Rectal smooth muscle tissue (tissue), 1 donor: Measurements from ENCODE around the gene PLEKHG5.
"Not testable (repeated sequence)": the region's sequence is repeated elsewhere in the genome, so short reads cannot be mapped to it uniquely, and the experiment has no call there.

Experiments
- H3K27ac ChIP-seq: one replicate; pipeline ENCODE4 v1.7.0; 2013; ENCODE audit warnings: low read depth, low read length, inconsistent platforms
- H3K27me3 ChIP-seq: one replicate; pipeline ENCODE4 v1.7.0; 2013; ENCODE audit warnings: low read length; ENCODE audit not compliant: control insufficient read depth, insufficient read depth
- H3K36me3 ChIP-seq: one replicate; pipeline ENCODE4 v1.7.0; 2013; ENCODE audit warnings: low read length; ENCODE audit not compliant: control insufficient read depth, insufficient read depth
- H3K4me1 ChIP-seq: one replicate; pipeline ENCODE4 v1.7.0; 2013; ENCODE audit warnings: low read length; ENCODE audit not compliant: control insufficient read depth, insufficient read depth
- H3K4me3 ChIP-seq: one replicate; pipeline ENCODE4 v1.7.0; 2013; ENCODE audit warnings: low read length
- H3K9ac ChIP-seq: one replicate; pipeline ENCODE4 v1.7.0; 2013; ENCODE audit warnings: low read length

PLEKHG5 gene

DNA sequence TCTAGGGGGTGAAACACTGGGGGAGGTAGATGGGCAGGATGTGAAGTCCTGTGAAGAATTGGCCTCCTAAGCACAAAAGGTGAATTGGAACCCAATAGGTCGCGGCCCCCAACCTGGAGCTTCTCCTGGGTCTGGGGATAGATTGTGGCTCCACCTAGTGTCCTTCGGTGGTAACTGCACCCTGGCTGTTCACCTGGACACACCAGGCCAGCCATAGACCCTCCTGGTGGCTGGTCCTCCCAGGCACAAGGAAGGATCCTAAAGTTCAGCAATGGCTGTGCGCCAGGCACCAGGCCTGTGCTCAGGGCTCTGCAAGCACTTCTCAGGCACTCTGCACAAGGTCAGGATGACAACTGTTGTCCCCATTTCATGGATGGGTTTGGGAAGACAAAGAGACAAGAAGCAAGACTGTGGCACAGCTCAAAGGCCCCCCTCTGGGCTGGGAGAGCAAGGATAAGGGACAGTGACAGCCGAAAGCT is 53.4 kb downstream of the PLEKHG5 start:
- H3K27me3 ChIP-seq = peaks cover 8% of the 10 kb centered on the region
- H3K36me3 ChIP-seq = no peaks in the 10 kb centered on the region
- no peak overlapping the region for H3K9ac ChIP-seq
- no peak overlapping the region for H3K4me3 ChIP-seq
- no peaks in the 10 kb centered on the region for H3K4me1 ChIP-seq
- H3K27ac ChIP-seq = no peak overlapping the region

DNA sequence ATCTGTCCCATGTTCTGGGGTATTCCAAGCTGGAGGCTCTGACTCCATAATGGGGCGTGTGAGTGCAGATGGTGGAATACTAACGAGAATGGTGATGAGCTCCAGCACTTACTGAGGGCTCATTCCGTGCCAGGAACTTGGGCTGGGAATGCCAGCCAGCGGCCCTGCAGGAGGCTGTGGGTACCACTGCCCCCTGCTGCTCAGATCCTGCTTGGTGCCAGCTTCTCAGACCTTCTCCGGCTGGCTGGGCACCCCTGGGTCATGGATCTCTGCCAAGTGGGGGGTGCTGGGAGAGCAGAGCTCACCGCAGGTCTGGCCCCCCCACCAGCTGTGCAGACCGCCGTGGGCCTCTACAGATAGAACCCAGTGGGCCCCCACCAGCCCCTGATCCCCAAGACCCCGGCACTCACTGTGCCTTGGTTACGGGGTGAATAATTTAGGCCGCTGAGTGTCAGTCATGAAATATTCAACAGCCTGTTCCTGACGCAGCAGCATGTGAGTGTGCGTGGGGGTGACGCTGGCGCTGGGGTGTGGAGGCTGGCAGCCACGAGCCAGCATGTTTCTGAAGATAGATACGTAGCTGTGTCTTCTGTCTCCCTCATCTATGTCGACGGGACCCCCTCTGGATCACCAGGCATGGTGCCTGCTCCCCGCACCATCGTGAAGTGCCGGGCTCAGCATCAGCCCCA is 54.3 kb downstream of the PLEKHG5 start:
- H3K9ac ChIP-seq, H3K36me3 ChIP-seq, H3K27ac ChIP-seq, H3K4me3 ChIP-seq, H3K27me3 ChIP-seq, H3K4me1 ChIP-seq: not testable (repeated sequence)

DNA sequence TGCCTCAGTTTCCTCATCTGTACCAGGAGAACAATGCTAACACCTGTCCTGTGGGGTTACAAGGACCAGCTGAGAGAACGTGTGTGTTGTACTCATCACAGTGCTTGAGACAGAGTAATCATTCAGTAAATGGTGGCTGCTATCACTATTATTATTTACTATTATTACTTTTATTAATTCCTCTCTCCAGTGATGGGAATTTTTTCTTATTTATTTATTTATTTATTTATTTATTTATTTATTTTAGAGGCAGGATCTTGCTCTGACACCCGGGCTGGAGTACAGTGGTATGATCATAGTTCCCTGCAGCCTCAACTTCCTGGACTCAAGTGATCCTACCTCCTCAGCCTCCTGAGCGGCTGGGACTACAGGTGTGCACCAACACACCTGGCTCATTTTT is 55.2 kb downstream of the PLEKHG5 start:
- H3K4me1 ChIP-seq, H3K27me3 ChIP-seq, H3K27ac ChIP-seq, H3K36me3 ChIP-seq, H3K9ac ChIP-seq, H3K4me3 ChIP-seq: not testable (repeated sequence)

DNA sequence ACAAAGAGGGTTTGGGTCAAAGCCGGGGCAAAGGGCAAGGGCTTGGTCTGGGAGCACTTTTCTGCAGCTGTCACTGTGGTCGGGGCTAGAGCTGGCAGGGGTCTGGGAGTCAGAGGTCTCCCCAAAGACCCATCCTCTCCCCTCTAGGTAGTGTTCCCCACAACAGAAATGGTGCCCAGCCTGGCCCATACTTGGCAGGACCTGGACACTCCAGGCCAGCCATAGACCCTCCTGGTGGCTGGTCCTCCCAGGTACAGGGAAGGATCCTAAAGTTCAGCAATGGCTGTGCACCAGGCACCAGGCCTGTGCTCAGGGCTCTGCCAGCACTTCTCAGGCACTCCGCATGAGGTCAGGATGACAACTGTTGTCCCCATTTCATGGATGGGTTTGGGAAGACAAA is 55.9 kb downstream of the PLEKHG5 start:
- H3K27me3 ChIP-seq = peaks cover 8% of the 10 kb centered on the region
- H3K27ac ChIP-seq = no peak overlapping the region
- no peaks in the 10 kb centered on the region for H3K4me1 ChIP-seq
- H3K9ac ChIP-seq = no peak overlapping the region
- H3K4me3 ChIP-seq = no peak overlapping the region
- H3K36me3 ChIP-seq = no peaks in the 10 kb centered on the region

DNA sequence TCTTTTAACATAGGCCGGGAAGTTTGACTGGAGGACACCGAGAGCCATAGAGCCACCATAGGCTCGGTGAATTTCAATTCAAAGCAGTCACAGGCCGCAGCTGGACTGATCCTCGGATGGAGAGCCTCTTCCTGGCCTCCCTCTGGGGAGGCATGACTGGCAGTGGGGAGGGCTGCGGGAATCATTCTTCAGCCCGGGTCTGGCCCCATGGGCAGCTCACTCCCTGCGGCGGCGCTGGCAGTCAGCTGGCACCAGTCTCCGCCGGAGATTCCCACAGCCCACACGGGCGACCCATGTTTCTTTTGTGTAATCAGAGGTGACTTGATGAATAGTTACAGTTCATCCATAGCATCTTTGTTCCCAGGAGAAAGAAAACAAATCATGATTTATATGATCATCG is 56.3 kb downstream of the PLEKHG5 start:
- H3K9ac ChIP-seq = no peak overlapping the region
- no peak overlapping the region for H3K4me3 ChIP-seq
- H3K27ac ChIP-seq = no peak overlapping the region
- H3K36me3 ChIP-seq = no peaks in the 10 kb centered on the region
- H3K4me1 ChIP-seq = no peaks in the 10 kb centered on the region
- H3K27me3 ChIP-seq = peaks cover 7% of the 10 kb centered on the region

DNA sequence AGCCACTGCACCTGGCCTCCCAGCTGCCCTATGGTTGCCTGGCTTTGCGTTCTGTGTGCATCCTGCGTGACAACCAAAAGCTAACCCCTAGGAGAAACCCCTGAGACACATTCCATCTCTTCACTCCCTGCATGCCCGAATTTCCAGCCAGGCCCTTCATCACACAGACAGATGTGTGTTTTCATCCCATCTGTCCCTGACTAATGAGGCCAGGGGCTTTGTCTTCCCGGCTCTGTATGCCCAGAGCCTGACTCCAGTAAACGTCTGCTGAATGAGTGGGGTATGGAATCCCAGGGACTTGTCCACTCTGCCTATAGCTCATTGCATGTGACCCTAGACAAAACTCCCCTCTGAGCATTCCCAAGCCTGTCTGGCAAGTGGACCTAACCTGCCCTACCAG is 57.3 kb downstream of the PLEKHG5 start:
- H3K27me3 ChIP-seq = peaks cover 2% of the 10 kb centered on the region
- no peak overlapping the region for H3K27ac ChIP-seq

DNA sequence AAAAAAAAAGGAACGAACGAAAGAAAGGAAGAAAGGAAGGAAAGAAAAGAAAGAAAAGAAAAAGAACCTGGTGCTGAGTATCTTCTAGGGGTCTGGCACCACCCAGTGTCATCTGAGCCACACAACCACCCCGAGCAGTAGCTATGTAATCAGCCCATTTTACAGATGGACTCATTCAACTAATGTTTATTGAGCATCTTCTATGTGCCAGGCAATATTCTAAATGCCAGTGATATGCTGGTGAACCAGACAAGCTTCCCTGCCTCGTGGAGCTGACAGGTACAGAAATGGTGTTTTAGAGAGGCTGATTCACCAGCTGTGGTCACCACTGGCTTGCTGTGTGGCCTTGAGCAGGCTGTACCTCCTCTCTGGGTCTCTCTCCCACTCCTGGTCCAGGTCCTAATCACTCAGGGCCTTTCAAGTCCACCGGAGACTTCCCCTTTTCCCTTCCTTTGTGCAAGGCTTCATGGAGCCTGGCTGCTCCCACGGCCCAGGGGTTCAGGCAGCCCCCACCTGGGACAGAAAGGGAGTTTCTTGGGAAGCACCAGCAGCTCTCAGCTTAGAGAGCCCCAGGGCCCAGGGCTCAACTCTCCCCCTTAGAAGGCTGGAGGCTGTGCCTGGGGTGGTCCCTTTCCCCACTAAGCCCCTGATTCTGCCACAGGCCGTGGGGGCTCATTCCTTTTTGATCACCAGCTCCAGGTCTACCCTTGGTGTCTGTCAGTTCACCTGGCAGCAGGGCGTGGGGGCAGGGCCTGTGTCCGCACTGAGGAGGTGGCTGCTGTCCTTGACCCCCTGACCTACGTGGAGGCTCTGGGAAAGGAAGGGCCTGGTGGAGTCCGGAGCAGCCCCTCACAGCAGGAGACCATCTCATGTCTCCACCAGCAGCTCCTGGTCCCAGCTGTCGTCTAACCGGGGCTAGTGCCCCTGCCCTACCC is 59.6 kb downstream of the PLEKHG5 start:
- H3K36me3 ChIP-seq, H3K4me1 ChIP-seq, H3K27me3 ChIP-seq, H3K4me3 ChIP-seq, H3K9ac ChIP-seq, H3K27ac ChIP-seq: not testable (repeated sequence)

More for the DNA sequence above, 57.3 kb downstream of the PLEKHG5 start:
- no peaks in the 10 kb centered on the region for H3K36me3 ChIP-seq
- H3K4me1 ChIP-seq = no peaks in the 10 kb centered on the region
- no peak overlapping the region for H3K4me3 ChIP-seq
- H3K9ac ChIP-seq = no peak overlapping the region

DNA sequence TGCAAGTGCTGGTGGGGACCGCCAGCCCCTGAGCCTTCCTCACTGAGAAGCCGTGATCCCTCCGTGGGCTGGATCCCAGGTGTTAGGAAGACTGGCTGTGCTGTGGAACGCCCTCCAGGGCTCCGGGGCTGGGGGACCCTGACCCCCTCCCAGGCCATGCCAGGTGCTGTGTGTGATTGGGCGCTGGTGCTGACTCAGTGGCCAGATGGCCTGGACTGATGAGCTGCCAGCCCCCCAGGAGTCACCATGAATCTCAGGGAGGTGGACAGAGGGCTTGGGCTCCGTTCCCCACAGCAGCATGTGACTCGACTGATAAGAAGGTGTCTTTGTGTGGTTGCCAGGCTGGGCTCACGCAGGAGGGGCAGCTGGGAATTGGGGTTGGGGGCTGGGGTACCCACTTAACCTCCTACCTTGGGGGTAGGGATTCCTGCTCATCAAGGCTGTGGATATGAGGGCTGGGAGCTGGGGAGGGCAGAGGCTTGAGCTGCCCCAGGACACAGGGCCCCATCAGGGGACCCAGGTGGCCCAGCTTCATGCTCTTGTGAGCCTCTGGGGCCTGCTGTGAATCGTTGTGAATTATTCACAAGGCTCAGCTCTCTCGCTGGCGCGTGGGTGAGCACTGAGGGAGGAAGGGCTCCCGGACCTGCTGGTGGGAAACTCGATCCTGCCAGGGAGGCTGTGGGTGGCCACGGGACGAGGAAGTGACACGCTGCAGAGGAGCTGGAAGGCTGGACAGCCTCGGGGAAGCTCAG is 61.6 kb downstream of the PLEKHG5 start:
- H3K36me3 ChIP-seq, H3K4me1 ChIP-seq, H3K27ac ChIP-seq, H3K9ac ChIP-seq, H3K4me3 ChIP-seq: not testable (repeated sequence)
- peaks cover 14% of the 10 kb centered on the region for H3K27me3 ChIP-seq

DNA sequence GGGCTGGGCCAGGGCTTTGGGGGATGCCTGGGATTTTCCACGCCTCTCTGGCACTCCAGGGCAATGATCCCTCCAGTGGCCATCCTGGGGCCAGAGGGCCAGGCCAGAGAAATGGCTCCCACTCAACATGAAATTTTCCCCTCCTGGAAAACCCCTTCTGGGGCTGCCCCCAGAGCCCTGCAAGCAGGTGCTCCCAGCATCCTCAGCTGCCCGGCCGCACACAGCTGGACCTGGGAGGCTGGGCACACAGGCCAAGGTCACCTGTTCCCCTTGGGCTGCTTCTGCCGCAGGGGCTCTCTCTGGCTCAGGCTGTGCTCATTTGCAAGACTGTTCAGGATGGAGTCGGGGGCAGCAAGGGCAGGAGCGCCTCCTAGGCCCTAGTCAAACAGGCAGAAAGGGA is 63.0 kb downstream of the PLEKHG5 start:
- H3K9ac ChIP-seq, H3K4me3 ChIP-seq, H3K4me1 ChIP-seq, H3K36me3 ChIP-seq, H3K27ac ChIP-seq: not testable (repeated sequence)
- peaks cover 22% of the 10 kb centered on the region for H3K27me3 ChIP-seq

DNA sequence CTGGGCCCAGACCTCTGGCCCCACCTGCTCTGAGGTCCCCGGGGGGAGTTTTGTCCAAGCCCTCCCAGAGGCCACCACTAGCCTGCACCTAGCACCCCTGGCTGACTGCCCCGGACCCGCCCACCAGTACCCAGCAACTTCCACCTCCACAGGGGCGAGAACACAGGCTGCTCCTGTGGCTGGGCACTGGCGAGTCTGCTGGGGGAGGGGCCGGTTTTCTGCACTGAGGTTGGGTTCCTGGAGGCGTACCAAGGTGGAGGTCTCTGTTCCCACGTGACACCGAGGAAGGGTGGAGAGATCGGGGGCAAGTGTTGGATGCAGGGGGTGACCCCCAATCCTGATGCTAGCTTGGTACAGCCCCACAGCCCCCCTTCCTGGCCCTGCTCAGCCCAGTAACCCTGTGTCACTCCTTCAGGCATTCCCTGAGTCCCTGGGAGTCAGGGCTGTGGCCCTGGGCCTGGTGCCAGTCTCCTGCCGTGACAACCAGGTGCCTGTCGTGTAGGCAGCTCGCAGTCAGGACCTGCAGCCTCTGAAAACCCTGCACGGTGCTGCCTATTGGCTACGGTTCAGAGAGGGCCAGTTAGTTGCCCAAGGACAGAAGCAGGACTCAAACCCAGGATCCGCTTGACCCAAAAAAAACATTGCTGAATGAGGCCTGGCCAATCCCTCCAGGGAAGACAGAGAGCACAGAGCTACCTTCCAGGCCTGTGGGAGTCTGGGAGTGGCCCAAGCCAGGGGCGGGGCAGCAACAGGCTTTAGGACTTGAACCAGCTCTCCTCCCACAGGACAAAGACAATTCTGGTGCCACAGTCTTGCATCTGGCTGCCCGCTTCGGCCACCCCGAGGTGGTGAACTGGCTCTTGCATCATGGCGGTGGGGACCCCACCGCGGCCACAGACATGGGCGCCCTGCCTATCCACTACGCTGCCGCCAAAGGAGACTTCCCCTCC is 63.8 kb downstream of the PLEKHG5 start:
- Histone ChIP-seq H3K9ac (no peak overlapping the region), H3K4me3 (no peak overlapping the region)

DNA sequence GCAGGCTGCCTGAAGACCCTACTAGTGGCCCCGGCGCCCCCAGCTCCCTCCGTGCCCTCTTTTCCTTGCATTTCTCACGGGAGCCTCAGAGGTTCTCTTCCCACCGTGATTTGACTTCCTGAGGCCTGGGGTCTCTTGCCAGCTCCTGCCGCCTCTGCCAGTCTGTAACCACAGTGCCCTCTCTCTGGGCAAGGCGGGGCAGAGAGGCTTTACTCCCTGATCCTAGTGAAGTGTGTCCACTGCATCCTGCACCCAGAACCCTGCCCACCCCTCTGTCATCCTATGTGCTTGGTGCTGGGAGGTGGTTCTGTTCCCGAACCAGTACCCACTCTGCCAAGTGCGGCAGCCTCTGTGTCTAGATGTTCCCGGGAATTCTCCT is 64.5 kb downstream of the PLEKHG5 start:
- no peak overlapping the region for H3K9ac ChIP-seq
- no peak overlapping the region for H3K27ac ChIP-seq
- no peaks in the 10 kb centered on the region for H3K4me1 ChIP-seq
- peaks cover 22% of the 10 kb centered on the region for H3K27me3 ChIP-seq
- no peaks in the 10 kb centered on the region for H3K36me3 ChIP-seq
- H3K4me3 ChIP-seq = no peak overlapping the region

More for the DNA sequence above, 63.8 kb downstream of the PLEKHG5 start:
- Histone ChIP-seq H3K27me3 (peaks cover 22% of the 10 kb centered on the region), H3K4me1 (no peaks in the 10 kb centered on the region), H3K27ac (no peak overlapping the region), H3K36me3 (no peaks in the 10 kb centered on the region)
